ENCODE data around the gene EFCC1. TPM values are rescaled to one million over a fixed set of nuclear protein-coding genes. Genes with fewer than 3 reads are reported as not detected.

Gene EFCC1
- total RNA-seq, 1 donor from 2014 or later: not detected

- peaks cover 19% of the 10 kb centered on the region for H3K27me3 ChIP-seq (ENCODE audit: control insufficient read depth, insufficient read depth, low read length)
- H3K4me3 ChIP-seq (ENCODE audit: low read depth, low read length): no peak overlapping the region
- DNase-seq (ENCODE audit: low read depth): no peak
- no peaks in the 10 kb centered on the region for H3K36me3 ChIP-seq (ENCODE audit: control insufficient read depth, insufficient read depth, low read length)
- TF ChIP-seq CTCF (IDR thresholded peaks at IDR 0.05; ENCODE audit: insufficient read depth, low read length, poor library complexity, severe bottlenecking): no peak
These were observed 21.3 kb downstream of the EFCC1 start for GRCh38 chr3:129022114-129023007.

- Histone ChIP-seq H3K36me3 (ENCODE audit: control insufficient read depth, insufficient read depth, low read length) (no peaks in the 10 kb centered on the region), H3K4me3 (ENCODE audit: low read depth, low read length) (no peak overlapping the region), H3K27me3 (ENCODE audit: control insufficient read depth, insufficient read depth, low read length) (peaks cover 19% of the 10 kb centered on the region)
- no peak for DNase-seq (ENCODE audit: low read depth)
- TF ChIP-seq CTCF (IDR thresholded peaks at IDR 0.05; ENCODE audit: insufficient read depth, low read length, poor library complexity, severe bottlenecking): no peak
These were observed 21.9 kb downstream of the EFCC1 start for GRCh38 chr3:129023008-129023358.

- H3K4me3 ChIP-seq (ENCODE audit: low read depth, low read length): no peak overlapping the region
- H3K27me3 ChIP-seq (ENCODE audit: control insufficient read depth, insufficient read depth, low read length): peaks cover 15% of the 10 kb centered on the region
- peak; percentile 28 for TF ChIP-seq CTCF (IDR thresholded peaks at IDR 0.05; ENCODE audit: insufficient read depth, low read length, poor library complexity, severe bottlenecking)
- H3K36me3 ChIP-seq (ENCODE audit: control insufficient read depth, insufficient read depth, low read length): no peaks in the 10 kb centered on the region
- DNase-seq (ENCODE audit: low read depth): no peak
These were observed 22.8 kb downstream of the EFCC1 start for GRCh38 chr3:129023909-129024308.

- H3K4me3 ChIP-seq (ENCODE audit: low read depth, low read length): no peak overlapping the region
- no peak for TF ChIP-seq CTCF (IDR thresholded peaks at IDR 0.05; ENCODE audit: insufficient read depth, low read length, poor library complexity, severe bottlenecking)
- peaks cover 12% of the 10 kb centered on the region for H3K27me3 ChIP-seq (ENCODE audit: control insufficient read depth, insufficient read depth, low read length)
- H3K36me3 ChIP-seq (ENCODE audit: control insufficient read depth, insufficient read depth, low read length): no peaks in the 10 kb centered on the region
- DNase-seq (ENCODE audit: low read depth): no peak
These were observed 24.0 kb downstream of the EFCC1 start for GRCh38 chr3:129025108-129025507.

- no peak overlapping the region for H3K4me3 ChIP-seq (ENCODE audit: low read depth, low read length)
- no peak for DNase-seq (ENCODE audit: low read depth)
- H3K36me3 ChIP-seq (ENCODE audit: control insufficient read depth, insufficient read depth, low read length): no peaks in the 10 kb centered on the region
- no peak for TF ChIP-seq CTCF (IDR thresholded peaks at IDR 0.05; ENCODE audit: insufficient read depth, low read length, poor library complexity, severe bottlenecking)
- H3K27me3 ChIP-seq (ENCODE audit: control insufficient read depth, insufficient read depth, low read length): peaks cover 12% of the 10 kb centered on the region
These were observed 24.8 kb downstream of the EFCC1 start for GRCh38 chr3:129025691-129026435.

All from kidney epithelial cell (primary cell).